Progenitor cell of endocrine pancreas (in vitro differentiated cells): ENCODE data around the gene ABI1. TPM values are rescaled to one million over a fixed set of nuclear protein-coding genes. Genes with fewer than 3 reads are reported as not detected.

Experiments used
- DNase-seq: peaks from one replicate; pipeline ENCODE4 v3.0.0; 2021; ENCODE audit warnings: low spot score; ENCODE audit not compliant: unreplicated experiment
- H3K27ac Mint-ChIP-seq: 2 replicates; pipeline ENCODE4 v1.8.0; 2021; ENCODE audit warnings: mild to moderate bottlenecking, moderate library complexity, mixed read lengths
- H3K27me3 Mint-ChIP-seq: 2 replicates; pipeline ENCODE4 v1.8.0; 2021; ENCODE audit warnings: mixed read lengths
- H3K36me3 Mint-ChIP-seq: 2 replicates; pipeline ENCODE4 v1.8.0; 2022; ENCODE audit warnings: mixed read lengths; ENCODE audit not compliant: insufficient read depth
- H3K4me1 Mint-ChIP-seq: 2 replicates; pipeline ENCODE4 v1.8.0; 2021; ENCODE audit warnings: low read depth, mixed read lengths
- H3K4me3 Mint-ChIP-seq: 2 replicates; pipeline ENCODE4 v1.8.0; 2021; ENCODE audit warnings: low read depth, mild to moderate bottlenecking, moderate library complexity, mixed read lengths
- H3K9me3 Mint-ChIP-seq: 2 replicates; pipeline ENCODE4 v1.8.0; 2021; ENCODE audit warnings: low read depth, mixed read lengths
- CTCF ChIP-seq: fragments of 200-600 bp; sonication (generic); IDR thresholded peaks from one replicate; pipeline ENCODE4 v1.5.0; 2021; ENCODE audit warnings: antibody characterized with exemption, mild to moderate bottlenecking; ENCODE audit not compliant: unreplicated experiment
- total RNA-seq: library from RNA; stranded (reverse); gene quantifications from 2 replicates; pipeline ENCODE4 v1.2.1, GENCODE V29; 2021

Gene ABI1
- total RNA-seq, 1 donor from 2014 or later, result 48.2 TPM

GRCh38 chr10:26887611-26888215 lies 27.0 kb upstream of the ABI1 start:
- Mint-ChIP-seq H3K9me3 (peaks cover 3% of the 10 kb centered on the region), H3K4me3 (no peak overlapping the region), H3K36me3 (no peaks in the 10 kb centered on the region), H3K27me3 (peaks cover 19% of the 10 kb centered on the region), H3K27ac (no peak overlapping the region), H3K4me1 (no peaks in the 10 kb centered on the region)
- TF ChIP-seq CTCF, result no peak
- no peak for DNase-seq

GRCh38 chr10:26881600-26882331 lies 21.0 kb upstream of the ABI1 start:
- no peak overlapping the region for H3K4me3 Mint-ChIP-seq
- H3K36me3 Mint-ChIP-seq, result no peaks in the 10 kb centered on the region
- H3K27me3 Mint-ChIP-seq, result peaks cover 23% of the 10 kb centered on the region
- H3K9me3 Mint-ChIP-seq, result no peaks in the 10 kb centered on the region
- H3K27ac Mint-ChIP-seq, result no peak overlapping the region
- peaks cover 4% of the 10 kb centered on the region for H3K4me1 Mint-ChIP-seq
- TF ChIP-seq CTCF, result peak; percentile 74
- no peak for DNase-seq

- peaks cover 4% of the 10 kb centered on the region for H3K4me1 Mint-ChIP-seq
- no peak overlapping the region for H3K27ac Mint-ChIP-seq
- peaks cover 19% of the 10 kb centered on the region for H3K27me3 Mint-ChIP-seq
- H3K4me3 Mint-ChIP-seq, result no peak overlapping the region
- DNase-seq, result no peak
- no peak for TF ChIP-seq CTCF
- H3K9me3 Mint-ChIP-seq, result no peaks in the 10 kb centered on the region
- H3K36me3 Mint-ChIP-seq, result no peaks in the 10 kb centered on the region
Observed at GRCh38 chr10:26879744-26880143, 19.0 kb upstream of the ABI1 start.

GRCh38 chr10:26870766-26871165 lies 10.0 kb upstream of the ABI1 start:
- Mint-ChIP-seq H3K4me1 (no peaks in the 10 kb centered on the region), H3K4me3 (no peak overlapping the region), H3K36me3 (no peaks in the 10 kb centered on the region), H3K27me3 (no peaks in the 10 kb centered on the region), H3K9me3 (no peaks in the 10 kb centered on the region), H3K27ac (no peak overlapping the region)
- no peak for DNase-seq
- no peak for TF ChIP-seq CTCF

GRCh38 chr10:26869528-26869927 lies 8.8 kb upstream of the ABI1 start:
- H3K4me3 Mint-ChIP-seq, result no peak overlapping the region
- H3K27me3 Mint-ChIP-seq, result no peaks in the 10 kb centered on the region
- no peak overlapping the region for H3K27ac Mint-ChIP-seq
- H3K36me3 Mint-ChIP-seq, result no peaks in the 10 kb centered on the region
- no peaks in the 10 kb centered on the region for H3K4me1 Mint-ChIP-seq
- H3K9me3 Mint-ChIP-seq, result no peaks in the 10 kb centered on the region
- TF ChIP-seq CTCF, result no peak
- DNase-seq, result no peak
